Left hindlimb (tissue), 1 donor: ENCODE data around the gene RABL6.
A peak's percentile ranks its signal among the peaks of the same experiment; 100 is the strongest.
"Not testable (repeated sequence)": the region's sequence is repeated elsewhere in the genome, so short reads cannot be mapped to it uniquely, and the experiment has no call there.

ENCODE experiments used
- DNase-seq: peaks from one replicate; pipeline ENCODE4 v3.0.0-alpha.2; 2018

The RABL6 gene

GRCh38 chr9:136823136-136824046 lies 15.6 kb downstream of the RABL6 start:
- peak; percentile 34 for DNase-seq

GRCh38 chr9:136824496-136825225 lies 16.9 kb downstream of the RABL6 start:
- no peak for DNase-seq

GRCh38 chr9:136825295-136826187 lies 17.8 kb downstream of the RABL6 start:
- peak; percentile 25 for DNase-seq

- DNase-seq: no peak
These were observed 18.4 kb downstream of the RABL6 start for GRCh38 chr9:136826188-136826541.

- no peak for DNase-seq
These were observed 19.2 kb downstream of the RABL6 start for GRCh38 chr9:136826703-136827582.

GRCh38 chr9:136827794-136828473 lies 20.2 kb downstream of the RABL6 start:
- DNase-seq: peak; percentile 26

- no peak for DNase-seq
These were observed 20.9 kb downstream of the RABL6 start for GRCh38 chr9:136828474-136829140.

- DNase-seq: peak; percentile 29
These were observed 21.7 kb downstream of the RABL6 start for GRCh38 chr9:136829412-136829811.

- peak; percentile 23 for DNase-seq
These were observed 22.5 kb downstream of the RABL6 start for GRCh38 chr9:136829981-136830885.

- DNase-seq: no peak
These were observed 23.4 kb downstream of the RABL6 start for GRCh38 chr9:136831002-136831719.

- no peak for DNase-seq
These were observed 24.0 kb downstream of the RABL6 start for GRCh38 chr9:136831720-136832104.

- no peak for DNase-seq
These were observed 24.8 kb downstream of the RABL6 start for GRCh38 chr9:136832581-136832980.

- not testable (repeated sequence) for DNase-seq
These were observed 25.8 kb downstream of the RABL6 start for GRCh38 chr9:136833381-136834048.

- DNase-seq: peak; percentile 37
These were observed 27.6 kb downstream of the RABL6 start for GRCh38 chr9:136835162-136835931.

GRCh38 chr9:136835932-136836904 lies 28.5 kb downstream of the RABL6 start:
- peak; percentile 40 for DNase-seq

- peak; percentile 40 for DNase-seq
These were observed 29.6 kb downstream of the RABL6 start for GRCh38 chr9:136837146-136837855.
